Thoracic aorta (tissue), 2 donors: ENCODE results near the gene SLCO1B3. TPM values are rescaled to one million over a fixed set of nuclear protein-coding genes. Genes with fewer than 3 reads are reported as not detected.

Experiments used
- ATAC-seq: fragments of 150-250 bp; one replicate; pipeline ENCODE4 v1.8.0; 2017; ENCODE audit warnings: low read depth; ENCODE audit not compliant: insufficient number of reproducible peaks, low FRiP score
- DNase-seq: peaks from one replicate; pipeline ENCODE4 v3.0.0-alpha.2; 2020; ENCODE audit warnings: low spot score
- H3K27ac ChIP-seq, 2 donors: fragments of 200-600 bp; sonication (generic); 1 replicate in 1 of 2; 2 replicates in 1 of 2; pipeline ENCODE4 v1.5.1; 2016; ENCODE audit warnings: mild to moderate bottlenecking in 2 of 2, moderate library complexity in 2 of 2
- H3K27me3 ChIP-seq: fragments of 200-600 bp; sonication (generic); replicated peaks from 2 replicates; pipeline ENCODE4 v1.6.0; 2016; ENCODE audit warnings: mild to moderate bottlenecking; ENCODE audit not compliant: insufficient read depth
- H3K36me3 ChIP-seq: fragments of 200-600 bp; sonication (generic); one replicate; pipeline ENCODE4 v1.5.1; 2016
- H3K4me1 ChIP-seq, 2 donors: fragments of 200-600 bp; sonication (generic); 1 replicate in 1 of 2; 2 replicates in 1 of 2; pipeline versions ENCODE4 v1.5.1 to v1.6.0; 2016; ENCODE audit warnings: low read depth in 2 of 2, mild to moderate bottlenecking in 1 of 2; ENCODE audit not compliant: control insufficient read depth in 1 of 2
- H3K4me3 ChIP-seq: fragments of 200-600 bp; sonication (generic); 2 replicates; pipeline ENCODE4 v1.5.1; 2016; ENCODE audit warnings: mild to moderate bottlenecking
- H3K9me3 ChIP-seq: fragments of 200-600 bp; sonication (generic); 2 replicates; pipeline ENCODE4 v1.5.1; 2016
- total RNA-seq, 2 donors: library from RNA; depleted of rRNA; stranded (reverse); fragments of >200 nt; gene quantifications; one replicate each; pipeline versions ENCODE4 v1.1.0 to v1.2.3, GENCODE V29; 2016
- TF ChIP-seq, protein P1 (sequence below): fragments of 200-600 bp; sonication (generic); IDR thresholded peaks from one replicate; pipeline ENCODE4 v1.5.1; 2019; ENCODE audit warnings: antibody characterized with exemption

Gene SLCO1B3
- total RNA-seq, 2 donors from 2014 or later, result not detected

- Histone ChIP-seq H3K27ac (no peak overlapping the region), H3K27me3 (no peaks in the 10 kb centered on the region), H3K4me3 (no peak overlapping the region), H3K9me3 (no peaks in the 10 kb centered on the region), H3K36me3 (no peaks in the 10 kb centered on the region), H3K4me1 (peaks cover 0 to 16% of the 10 kb centered on the region in 2 donors)
- ATAC-seq (no peak), DNase-seq (no peak)
- TF ChIP-seq, protein P1, sequence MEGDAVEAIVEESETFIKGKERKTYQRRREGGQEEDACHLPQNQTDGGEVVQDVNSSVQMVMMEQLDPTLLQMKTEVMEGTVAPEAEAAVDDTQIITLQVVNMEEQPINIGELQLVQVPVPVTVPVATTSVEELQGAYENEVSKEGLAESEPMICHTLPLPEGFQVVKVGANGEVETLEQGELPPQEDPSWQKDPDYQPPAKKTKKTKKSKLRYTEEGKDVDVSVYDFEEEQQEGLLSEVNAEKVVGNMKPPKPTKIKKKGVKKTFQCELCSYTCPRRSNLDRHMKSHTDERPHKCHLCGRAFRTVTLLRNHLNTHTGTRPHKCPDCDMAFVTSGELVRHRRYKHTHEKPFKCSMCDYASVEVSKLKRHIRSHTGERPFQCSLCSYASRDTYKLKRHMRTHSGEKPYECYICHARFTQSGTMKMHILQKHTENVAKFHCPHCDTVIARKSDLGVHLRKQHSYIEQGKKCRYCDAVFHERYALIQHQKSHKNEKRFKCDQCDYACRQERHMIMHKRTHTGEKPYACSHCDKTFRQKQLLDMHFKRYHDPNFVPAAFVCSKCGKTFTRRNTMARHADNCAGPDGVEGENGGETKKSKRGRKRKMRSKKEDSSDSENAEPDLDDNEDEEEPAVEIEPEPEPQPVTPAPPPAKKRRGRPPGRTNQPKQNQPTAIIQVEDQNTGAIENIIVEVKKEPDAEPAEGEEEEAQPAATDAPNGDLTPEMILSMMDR, result peak; percentile 37
Observed at GRCh38 chr12:20798554-20798953, 12.0 kb upstream of the SLCO1B3 start.

DNA sequence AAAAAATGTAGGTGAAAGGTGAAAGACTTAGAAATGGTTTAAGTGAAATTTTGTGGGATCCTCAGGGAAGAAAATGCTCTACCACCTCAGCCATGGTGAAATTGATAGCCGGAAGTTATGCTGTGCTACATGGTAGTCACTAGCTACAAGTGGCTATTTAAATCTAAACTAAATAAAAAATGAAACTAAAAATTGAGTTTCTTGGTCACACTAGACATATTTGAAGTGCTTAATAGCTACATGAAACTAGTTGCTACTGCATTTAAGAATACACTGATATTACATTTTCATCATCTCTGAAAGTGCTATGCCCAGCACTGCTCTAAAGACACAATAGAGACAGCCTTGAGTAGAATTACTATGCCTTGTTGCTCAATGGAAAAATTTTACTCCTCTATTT, 10.3 kb upstream of the SLCO1B3 start:
- no peaks in the 10 kb centered on the region for H3K27me3 ChIP-seq
- ATAC-seq (no peak), DNase-seq (no peak)
- no peak overlapping the region for H3K27ac ChIP-seq
- peaks cover 0 to 16% of the 10 kb centered on the region in 2 donors for H3K4me1 ChIP-seq
- H3K36me3 ChIP-seq, result no peaks in the 10 kb centered on the region
- no peak overlapping the region for H3K4me3 ChIP-seq
- TF ChIP-seq, protein P1, result no peak
- H3K9me3 ChIP-seq, result no peaks in the 10 kb centered on the region

GRCh38 chr12:20801035-20801434, 9.5 kb upstream of the SLCO1B3 start:
- Histone ChIP-seq H3K27me3 (no peaks in the 10 kb centered on the region), H3K4me3 (no peak overlapping the region), H3K36me3 (no peaks in the 10 kb centered on the region), H3K9me3 (no peaks in the 10 kb centered on the region), H3K4me1 (peaks cover 0 to 16% of the 10 kb centered on the region in 2 donors), H3K27ac (no peak overlapping the region)
- TF ChIP-seq, protein P1, result no peak
- DNase-seq (no peak), ATAC-seq (no peak)

- Histone ChIP-seq H3K27me3 (no peaks in the 10 kb centered on the region), H3K4me1 (no peaks in the 10 kb centered on the region), H3K36me3 (no peaks in the 10 kb centered on the region), H3K9me3 (no peaks in the 10 kb centered on the region), H3K4me3 (no peak overlapping the region), H3K27ac (no peak overlapping the region)
- TF ChIP-seq, protein P1, result no peak
- DNase-seq (no peak), ATAC-seq (no peak)
Observed at GRCh38 chr12:20805921-20806320, 4.6 kb upstream of the SLCO1B3 start.

GRCh38 chr12:20807192-20808080, 3.1 kb upstream of the SLCO1B3 start:
- H3K36me3 ChIP-seq, result no peaks in the 10 kb centered on the region
- H3K27ac ChIP-seq, result no peak overlapping the region
- ATAC-seq, result no peak
- H3K4me3 ChIP-seq, result no peak overlapping the region
- no peak for DNase-seq
- no peaks in the 10 kb centered on the region for H3K9me3 ChIP-seq
- no peaks in the 10 kb centered on the region for H3K4me1 ChIP-seq
- no peaks in the 10 kb centered on the region for H3K27me3 ChIP-seq
- TF ChIP-seq, protein P1, result no peak
